K562 (cell line): ENCODE results near the gene ALS2CL. TPM values are rescaled to one million over a fixed set of nuclear protein-coding genes. Genes with fewer than 3 reads are reported as not detected.

Experiments used
- ATAC-seq: fragments of 200-7000 bp; cut with Tn5 transposase; 3 replicates; pipeline ENCODE4 v1.9.1; 2020; ENCODE audit warnings: moderate library complexity
- BruUV-seq: library from RNA; stranded (reverse); fragments of 400-500 nt; replicated peaks from 2 replicates; lab custom pipeline; 2021; lab: Mats Ljungman, UMichigan
- CTCF ChIA-PET: fragments of 300-600 bp; formaldehyde crosslinking; extraction: SDS; loops from one replicate; lab custom pipeline; 2021; ENCODE audit warnings: low intra/inter-chr PET ratio; lab: Yijun Ruan, JAX
- POLR2A ChIA-PET: fragments of 300-600, 350-650 bp; sonication (Branson Sonifier 250); formaldehyde crosslinking; extraction: SDS; loops from one replicate; lab custom pipeline; 2021; ENCODE audit warnings: antibody characterized with exemption, inconsistent platforms; lab: Yijun Ruan, JAX
- DNase-seq, 4 experiments: peaks; one replicate each; pipeline versions ENCODE4 v3.0.0 to v3.0.0-alpha.2; 2011 to 2018; ENCODE audit warnings: low spot score in 3 of 4, mixed read lengths in 3 of 4; ENCODE audit errors: extremely low read depth in 1 of 4
- FAIRE-seq: peaks from 2 replicates; lab custom pipeline; 2011; peaks lifted over from hg19 to GRCh38; lab: Jason Lieb, UNC
- H2AFZ ChIP-seq: 2 replicates; pipeline ENCODE4 v1.6.0; 2011; ENCODE audit warnings: low read depth, low read length, control low read depth, inconsistent platforms
- H3K27ac ChIP-seq: fragments of 200-600 bp; 3 replicates; pipeline ENCODE4 v1.8.0; 2011; ENCODE audit warnings: low read depth, mild to moderate bottlenecking, control low read depth, inconsistent platforms, low read length, moderate library complexity, mixed read lengths; ENCODE audit errors: extremely low read depth
- H3K27me3 ChIP-seq, 2 experiments: fragments of 300-600 bp in 1 of 2; 2 replicates in 1 of 2; 3 replicates in 1 of 2; pipeline versions ENCODE4 v1.6.0 to v1.8.0; 2011; ENCODE audit warnings: inconsistent platforms in 2 of 2, low read length in 2 of 2, mild to moderate bottlenecking in 1 of 2, mixed read lengths in 1 of 2, moderate library complexity in 1 of 2; ENCODE audit not compliant: control insufficient read depth in 2 of 2, insufficient read depth in 2 of 2
- H3K36me3 ChIP-seq: fragments of 300-600 bp; 3 replicates; pipeline ENCODE4 v1.8.0; 2011; ENCODE audit warnings: mild to moderate bottlenecking, low read length, inconsistent platforms; ENCODE audit not compliant: control insufficient read depth, insufficient read depth
- H3K4me1 ChIP-seq, 2 experiments: fragments of 200-600 bp in 1 of 2; replicated peaks in 1 of 2; 2 replicates in 1 of 2; 3 replicates in 1 of 2; pipeline versions ENCODE4 v1.5.1 to v1.8.0; 2011; ENCODE audit warnings: inconsistent platforms in 2 of 2, low read length in 2 of 2, mild to moderate bottlenecking in 1 of 2, mixed read lengths in 1 of 2, moderate library complexity in 1 of 2; ENCODE audit not compliant: control insufficient read depth in 2 of 2, insufficient read depth in 2 of 2
- H3K4me2 ChIP-seq: 2 replicates; pipeline ENCODE4 v1.6.1; 2011; ENCODE audit warnings: low read length, control low read depth, inconsistent platforms, mixed read lengths; ENCODE audit not compliant: insufficient read depth
- H3K4me3 ChIP-seq: fragments of 200-600 bp; sonication (generic), shearing (Covaris generic); 2 replicates; pipeline ENCODE4 v1.5.1; 2016; ENCODE audit warnings: control low read depth, inconsistent platforms
- H3K79me2 ChIP-seq: fragments of 200-600 bp; 3 replicates; pipeline ENCODE4 v1.8.0; 2011; ENCODE audit warnings: low read length, inconsistent platforms; ENCODE audit not compliant: control insufficient read depth, insufficient read depth
- H3K9ac ChIP-seq, 2 experiments: 2 replicates each; pipeline versions ENCODE4 v1.6.0 to v1.6.1; 2011; ENCODE audit warnings: low read depth in 2 of 2, low read length in 2 of 2, control low read depth in 1 of 2, inconsistent platforms in 1 of 2, mild to moderate bottlenecking in 1 of 2, mixed read lengths in 1 of 2; ENCODE audit not compliant: insufficient read depth in 1 of 2
- H3K9me1 ChIP-seq: one replicate; pipeline ENCODE4 v1.6.0; 2011; ENCODE audit warnings: inconsistent platforms, mild to moderate bottlenecking, low read length, moderate library complexity; ENCODE audit not compliant: control insufficient read depth, insufficient read depth
- H3K9me3 ChIP-seq: replicated peaks from 2 replicates; pipeline ENCODE4 v1.5.1; 2011; ENCODE audit warnings: low read depth, low read length, inconsistent platforms; ENCODE audit not compliant: control insufficient read depth, insufficient read depth
- H4K20me1 ChIP-seq: replicated peaks from 2 replicates; pipeline ENCODE4 v1.6.1; 2011; ENCODE audit warnings: low read length, inconsistent platforms, mixed read lengths; ENCODE audit not compliant: control insufficient read depth, insufficient read depth
- FOXP4 ChIP-seq: sonication (generic); formaldehyde crosslinking; IDR thresholded peaks from 2 replicates; pipeline ENCODE4 v1.8.0; 2022; ENCODE audit warnings: mild to moderate bottlenecking, missing genetic modification reagents, borderline replicate concordance
- IFI16 ChIP-seq: fragments of 250-450 bp; sonication (Bioruptor Pico); IDR thresholded peaks from 2 replicates; pipeline ENCODE4 v2.1.2; 2022; ENCODE audit warnings: mild to moderate bottlenecking, inconsistent platforms
- STAG1 ChIP-seq: sonication (generic); formaldehyde crosslinking; IDR thresholded peaks from 2 replicates; pipeline ENCODE4 v1.5.0; 2020; ENCODE audit warnings: missing genetic modification reagents, borderline replicate concordance
- TCF7 ChIP-seq: sonication (generic); IDR thresholded peaks from 2 replicates; pipeline ENCODE4 v1.6.1; 2016; ENCODE audit warnings: antibody characterized with exemption, borderline replicate concordance
- ZMIZ1 ChIP-seq, 2 experiments: fragments of 150-350 bp in 1 of 2; IDR thresholded peaks; 2 replicates each; pipeline ENCODE4 v1.6.1; 2012 to 2016; ENCODE audit warnings: low read depth in 2 of 2, low read length in 2 of 2, mild to moderate bottlenecking in 1 of 2, moderate library complexity in 1 of 2
- ZNF282 ChIP-seq: sonication (generic); formaldehyde crosslinking; IDR thresholded peaks from 2 replicates; pipeline ENCODE4 v1.8.1; 2023; ENCODE audit warnings: missing genetic modification reagents
- ZNF717 ChIP-seq: fragments of 250-450 bp; sonication (Bioruptor Pico); IDR thresholded peaks from 2 replicates; pipeline ENCODE4 v1.5.0; 2021
- WGBS: fragments of 100-300 bp; shearing (Covaris generic); methylation state at CpG from one replicate; pipeline ENCODE4 v1.1.6; 2016; ENCODE audit warnings: low coverage, mixed read lengths; ENCODE audit not compliant: insufficient coverage; ENCODE audit errors: missing lambda C conversion rate; 5-methylcytosine and 5-hydroxymethylcytosine counted together
- in situ Hi-C: fragments of 300-500 bp; cut with MboI; formaldehyde crosslinking; loops from 4 replicates; pipeline ENCODE4 v1.15.0; 2018; ENCODE audit warnings: inconsistent platforms, mixed read lengths
- intact Hi-C: fragments of 100-400 bp; cut with micrococcal nuclease; formaldehyde crosslinking; loops from 2 replicates; pipeline ENCODE4 v1.14.2; 2022
- polyA plus RNA-seq, 8 experiments: library from polyadenylated mRNA; depleted of rRNA in 4 of 8; stranded (reverse) in 5 of 8; unstranded in 3 of 8; fragments of >200 nt; fragmentation: Nextera tagmentation in 2 of 8; fragmentation: Illumina TruSeq in 1 of 8; extraction: Ambion mirVana in 2 of 8; extraction: Trizol in 1 of 8; gene quantifications; 2 replicates each; pipeline versions ENCODE4 v1.2.1 to v1.2.3, GENCODE V29; 2011 to 2014; ENCODE audit warnings: inconsistent platforms in 1 of 8, missing spikeins in 1 of 8
- total RNA-seq, 7 experiments: library from RNA; depleted of rRNA in 6 of 7; stranded (reverse); fragments of >200 nt in 6 of 7; fragmentation: Illumina TruSeq in 2 of 7; extraction: Trizol in 2 of 7; gene quantifications; 2 replicates each; pipeline versions ENCODE4 v1.2.1 to v1.2.3, GENCODE V29; 2011 to 2021; ENCODE audit warnings: low replicate concordance in 1 of 7

ALS2CL gene
- total and polyA plus RNA-seq, 9 of the 15 experiments (the other 6 are each of a cell fraction or from before 2014, with no cell fraction given): 0.03 to 0.13 (median 0.05) TPM; not detected in 3

GRCh38 chr3:46694520-46694919 lies 1.0 kb upstream of the ALS2CL start:
- no peak overlapping the region for H3K4me2 ChIP-seq
- FAIRE-seq (no peak), DNase-seq (no peak), ATAC-seq (no peak)
- in situ Hi-C loops (no loop called here), intact Hi-C loops (no loop called here)
- no TSS peak for BruUV-seq
- H3K4me1 ChIP-seq: peaks cover 0 to 27% of the 10 kb centered on the region in 2 experiments; a peak in 2 of 5 replicates
- H3K4me3 ChIP-seq: no peak overlapping the region
- no peak overlapping the region for H3K9ac ChIP-seq
- CTCF ChIA-PET: no interaction called here
- H4K20me1 ChIP-seq: peaks cover 3% of the 10 kb centered on the region
- H3K27ac ChIP-seq: no peak overlapping the region
- H2AFZ ChIP-seq: no peak overlapping the region
- no peaks in the 10 kb centered on the region for H3K36me3 ChIP-seq
- H3K9me3 ChIP-seq: no peaks in the 10 kb centered on the region
- H3K9me1 ChIP-seq: no peaks in the 10 kb centered on the region
- TF ChIP-seq IFI16 (CRISPR knock-in tag): no peak
- 0 out of 2 replicates have a peak, but pooled peaks have one; percentile 10 for TF ChIP-seq STAG1 (CRISPR knock-in tag)
- no peak for TF ChIP-seq ZNF282 (CRISPR knock-in tag)
- TF ChIP-seq FOXP4 (CRISPR knock-in tag): no peak
- TF ChIP-seq ZMIZ1 (IDR thresholded peaks at IDR 0.05; ENCODE audit: low read depth in 2 of 2, low read length in 2 of 2): no peak
- TF ChIP-seq TCF7: no peak
- no peak for TF ChIP-seq ZNF717
- POLR2A ChIA-PET: interaction anchor here (0.6 kb wide), 1 partner anchor 87 kb away, joined by 3 read pairs; no protein-coding TSS in a partner anchor
- no peaks in the 10 kb centered on the region for H3K79me2 ChIP-seq
- WGBS: 74% methylated on average over 3 of the region's 3 CpGs
- H3K27me3 ChIP-seq: peaks cover 9 to 36% of the 10 kb centered on the region in 2 experiments
